Peyer's patch (tissue), 4 donors: Measurements from ENCODE around the gene PIK3C2G.

Experiments used
- CTCF ChIP-seq, 6 experiments: fragments of 450-650 bp in 4 of 6; fragments of 200-600 bp in 2 of 6; sonication (generic) in 1 of 6; IDR thresholded peaks; one replicate each; pipeline ENCODE4 v1.5.1; 2017 to 2019; ENCODE audit warnings: antibody characterized with exemption in 6 of 6, mild to moderate bottlenecking in 3 of 6, moderate library complexity in 1 of 6
- POLR2A ChIP-seq, 2 donors: fragments of 450-650 bp; IDR thresholded peaks; one replicate each; pipeline ENCODE4 v1.5.1; 2017; ENCODE audit warnings: antibody characterized with exemption in 2 of 2, mild to moderate bottlenecking in 2 of 2, moderate library complexity in 2 of 2

DNA sequence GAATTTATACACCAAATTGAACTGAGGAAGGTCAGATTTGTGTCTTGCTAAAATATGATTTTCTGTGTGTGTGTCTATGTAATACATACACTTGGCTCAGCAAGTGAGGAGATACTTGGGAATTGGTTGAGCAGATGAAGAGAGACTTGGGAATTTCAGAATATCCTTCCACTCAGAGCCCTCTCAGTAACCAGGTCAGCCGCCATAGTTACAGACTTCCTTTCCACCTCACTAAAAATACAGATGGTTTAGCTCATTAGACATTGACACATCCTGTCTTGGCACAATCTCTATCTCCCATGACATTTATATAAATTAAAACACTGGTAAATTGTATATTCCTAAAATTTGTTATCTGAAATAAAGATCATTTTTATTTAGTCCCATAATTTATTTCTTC lies 15.9 kb downstream of the PIK3C2G start:
- TF ChIP-seq CTCF (IDR thresholded peaks at IDR 0.05): no peak
- no peak for TF ChIP-seq POLR2A (IDR thresholded peaks at IDR 0.05)
